WTC11 (cell line): Measurements from ENCODE around the gene SUGT1. TPM values are rescaled to one million over a fixed set of nuclear protein-coding genes. Genes with fewer than 3 reads are reported as not detected.

Experiments used
- ATAC-seq: fragments of 200-7000 bp; cut with Tn5 transposase; 2 replicates; pipeline ENCODE4 v1.10.0; 2021; ENCODE audit warnings: mild to moderate bottlenecking, moderate library complexity
- CTCF ChIA-PET: fragments of 300-600 bp; sonication (Branson Sonifier 250); formaldehyde crosslinking; loops from one replicate; lab custom pipeline; 2021; ENCODE audit warnings: antibody characterized with exemption; lab: Charles Lee
- POLR2A ChIA-PET: fragments of 350-600 bp; sonication (Branson Sonifier 250); formaldehyde crosslinking; loops from one replicate; lab custom pipeline; 2021; ENCODE audit warnings: antibody characterized with exemption; lab: Charles Lee
- DNase-seq: peaks from one replicate; pipeline ENCODE4 v3.0.0; 2021; ENCODE audit warnings: low spot score
- H3K27ac Mint-ChIP-seq: 2 replicates; pipeline ENCODE4 v1.8.0; 2021; ENCODE audit warnings: mixed read lengths
- H3K27me3 Mint-ChIP-seq: 2 replicates; pipeline ENCODE4 v1.8.0; 2021; ENCODE audit warnings: low read depth, mild to moderate bottlenecking, moderate library complexity, mixed read lengths
- H3K36me3 Mint-ChIP-seq: 2 replicates; pipeline ENCODE4 v1.8.0; 2021; ENCODE audit warnings: mixed read lengths
- H3K4me1 Mint-ChIP-seq: 2 replicates; pipeline ENCODE4 v1.8.0; 2022; ENCODE audit warnings: mixed read lengths
- H3K4me3 Mint-ChIP-seq: 2 replicates; pipeline ENCODE4 v1.8.0; 2021; ENCODE audit warnings: mild to moderate bottlenecking, moderate library complexity, mixed read lengths
- H3K9me3 Mint-ChIP-seq: 2 replicates; pipeline ENCODE4 v1.8.0; 2021; ENCODE audit warnings: mixed read lengths
- ATF1 ChIP-seq: sonication (generic); formaldehyde crosslinking; IDR thresholded peaks from 2 replicates; pipeline ENCODE4 v1.8.1; 2023; ENCODE audit warnings: mild to moderate bottlenecking, moderate library complexity, missing genetic modification reagents
- CBFB ChIP-seq: sonication (generic); formaldehyde crosslinking; IDR thresholded peaks from 2 replicates; pipeline ENCODE4 v1.8.1; 2022; ENCODE audit warnings: mild to moderate bottlenecking, low read depth, missing genetic modification reagents
- CDX4 ChIP-seq: fragments of 250-450 bp; sonication (Bioruptor Pico); IDR thresholded peaks from 2 replicates; pipeline ENCODE4 v1.9.0; 2021; ENCODE audit warnings: moderate library complexity, mild to moderate bottlenecking, inconsistent platforms, borderline replicate concordance
- CTCF ChIP-seq: fragments of 200-600 bp; IDR thresholded peaks from 2 replicates; pipeline ENCODE4 v1.8.0; 2022; ENCODE audit warnings: antibody characterized with exemption
- EMX1 ChIP-seq: fragments of 250-450 bp; sonication (Bioruptor Pico); IDR thresholded peaks from 2 replicates; pipeline ENCODE4 v1.8.0; 2021; ENCODE audit warnings: mild to moderate bottlenecking
- ETV6 ChIP-seq: sonication (generic); formaldehyde crosslinking; IDR thresholded peaks from 2 replicates; pipeline ENCODE4 v1.8.1; 2022; ENCODE audit warnings: mild to moderate bottlenecking, missing genetic modification reagents
- FOXP1 ChIP-seq: sonication (generic); formaldehyde crosslinking; IDR thresholded peaks from 2 replicates; pipeline ENCODE4 v1.8.0; 2022; ENCODE audit warnings: missing genetic modification reagents, mild to moderate bottlenecking, moderate library complexity, borderline replicate concordance
- FOXP4 ChIP-seq: sonication (generic); formaldehyde crosslinking; IDR thresholded peaks from 2 replicates; pipeline ENCODE4 v1.8.0; 2022; ENCODE audit warnings: mild to moderate bottlenecking, missing genetic modification reagents
- GABPB1 ChIP-seq: sonication (generic); formaldehyde crosslinking; IDR thresholded peaks from 2 replicates; pipeline ENCODE4 v1.8.1; 2023; ENCODE audit warnings: mild to moderate bottlenecking, missing genetic modification reagents
- GTF2I ChIP-seq: fragments of 250-450 bp; sonication (Bioruptor Pico); conservative IDR thresholded peaks from 2 replicates; pipeline ENCODE4 v1.4.0; 2021; ENCODE audit warnings: mild to moderate bottlenecking
- IRF2 ChIP-seq: sonication (generic); formaldehyde crosslinking; IDR thresholded peaks from 2 replicates; pipeline ENCODE4 v1.8.0; 2022; ENCODE audit warnings: low read depth, missing genetic modification reagents, borderline replicate concordance
- NFYB ChIP-seq: sonication (generic); formaldehyde crosslinking; conservative IDR thresholded peaks from 2 replicates; pipeline ENCODE4 v1.8.0; 2022; ENCODE audit warnings: low read depth, missing genetic modification reagents
- NR1H2 ChIP-seq: sonication (generic); formaldehyde crosslinking; IDR thresholded peaks from 2 replicates; pipeline ENCODE4 v1.9.0; 2021; ENCODE audit warnings: mild to moderate bottlenecking, moderate library complexity, missing genetic modification reagents
- NR3C1 ChIP-seq: sonication (generic); formaldehyde crosslinking; conservative IDR thresholded peaks from 2 replicates; pipeline ENCODE4 v1.8.1; 2023; ENCODE audit warnings: low read depth, mild to moderate bottlenecking, missing genetic modification reagents
- SMAD4 ChIP-seq: sonication (generic); formaldehyde crosslinking; IDR thresholded peaks from 2 replicates; pipeline ENCODE4 v1.8.0; 2022; ENCODE audit warnings: mild to moderate bottlenecking, missing genetic modification reagents
- STAT6 ChIP-seq: sonication (generic); formaldehyde crosslinking; conservative IDR thresholded peaks from 2 replicates; pipeline ENCODE4 v1.8.1; 2023; ENCODE audit warnings: mild to moderate bottlenecking, low read depth, missing genetic modification reagents, moderate library complexity
- ZNF138 ChIP-seq: sonication (generic); formaldehyde crosslinking; conservative IDR thresholded peaks from 2 replicates; pipeline ENCODE4 v1.8.1; 2022; ENCODE audit warnings: mild to moderate bottlenecking, moderate library complexity, missing genetic modification reagents
- ZNF219 ChIP-seq: sonication (generic); formaldehyde crosslinking; IDR thresholded peaks from 2 replicates; pipeline ENCODE4 v1.8.0; 2023; ENCODE audit warnings: missing genetic modification reagents, mild to moderate bottlenecking, borderline replicate concordance
- ZNF416 ChIP-seq: fragments of 250-450 bp; sonication (Bioruptor Pico); IDR thresholded peaks from 2 replicates; pipeline ENCODE4 v1.9.0; 2021; ENCODE audit warnings: mild to moderate bottlenecking, inconsistent platforms
- ZSCAN18 ChIP-seq: fragments of 250-450 bp; sonication (Bioruptor Pico); IDR thresholded peaks from 2 replicates; pipeline ENCODE4 v2.1.2; 2022; ENCODE audit warnings: mild to moderate bottlenecking, moderate library complexity
- total RNA-seq: library from RNA; stranded (reverse); gene quantifications from 3 replicates; pipeline ENCODE4 v1.2.3, GENCODE V29; 2021
- TF ChIP-seq, protein P1 (sequence below): sonication (generic); formaldehyde crosslinking; IDR thresholded peaks from 2 replicates; pipeline ENCODE4 v1.8.1; 2023; ENCODE audit warnings: mild to moderate bottlenecking, missing genetic modification reagents, borderline replicate concordance
- TF ChIP-seq, protein P2 (sequence below): sonication (generic); formaldehyde crosslinking; IDR thresholded peaks from 2 replicates; pipeline ENCODE4 v1.8.1; 2023; ENCODE audit warnings: mild to moderate bottlenecking, missing genetic modification reagents, moderate library complexity

SUGT1 gene
- total RNA-seq, 1 experiment from 2014 or later: 76.3 TPM

GRCh38 chr13:52744842-52745375 lies 92.3 kb downstream of the SUGT1 start:
- DNase-seq (no peak), ATAC-seq (no peak)
- TF ChIP-seq NFYB (CRISPR knock-in tag) (no peak), NR3C1 (CRISPR knock-in tag) (no peak), FOXP1 (CRISPR knock-in tag) (no peak), CDX4 (no peak), GTF2I (CRISPR knock-in tag) (no peak), ZNF219 (CRISPR knock-in tag) (no peak), ZNF416 (CRISPR knock-in tag) (no peak), STAT6 (CRISPR knock-in tag) (no peak), NR1H2 (no peak)
- TF ChIP-seq, protein P1, sequence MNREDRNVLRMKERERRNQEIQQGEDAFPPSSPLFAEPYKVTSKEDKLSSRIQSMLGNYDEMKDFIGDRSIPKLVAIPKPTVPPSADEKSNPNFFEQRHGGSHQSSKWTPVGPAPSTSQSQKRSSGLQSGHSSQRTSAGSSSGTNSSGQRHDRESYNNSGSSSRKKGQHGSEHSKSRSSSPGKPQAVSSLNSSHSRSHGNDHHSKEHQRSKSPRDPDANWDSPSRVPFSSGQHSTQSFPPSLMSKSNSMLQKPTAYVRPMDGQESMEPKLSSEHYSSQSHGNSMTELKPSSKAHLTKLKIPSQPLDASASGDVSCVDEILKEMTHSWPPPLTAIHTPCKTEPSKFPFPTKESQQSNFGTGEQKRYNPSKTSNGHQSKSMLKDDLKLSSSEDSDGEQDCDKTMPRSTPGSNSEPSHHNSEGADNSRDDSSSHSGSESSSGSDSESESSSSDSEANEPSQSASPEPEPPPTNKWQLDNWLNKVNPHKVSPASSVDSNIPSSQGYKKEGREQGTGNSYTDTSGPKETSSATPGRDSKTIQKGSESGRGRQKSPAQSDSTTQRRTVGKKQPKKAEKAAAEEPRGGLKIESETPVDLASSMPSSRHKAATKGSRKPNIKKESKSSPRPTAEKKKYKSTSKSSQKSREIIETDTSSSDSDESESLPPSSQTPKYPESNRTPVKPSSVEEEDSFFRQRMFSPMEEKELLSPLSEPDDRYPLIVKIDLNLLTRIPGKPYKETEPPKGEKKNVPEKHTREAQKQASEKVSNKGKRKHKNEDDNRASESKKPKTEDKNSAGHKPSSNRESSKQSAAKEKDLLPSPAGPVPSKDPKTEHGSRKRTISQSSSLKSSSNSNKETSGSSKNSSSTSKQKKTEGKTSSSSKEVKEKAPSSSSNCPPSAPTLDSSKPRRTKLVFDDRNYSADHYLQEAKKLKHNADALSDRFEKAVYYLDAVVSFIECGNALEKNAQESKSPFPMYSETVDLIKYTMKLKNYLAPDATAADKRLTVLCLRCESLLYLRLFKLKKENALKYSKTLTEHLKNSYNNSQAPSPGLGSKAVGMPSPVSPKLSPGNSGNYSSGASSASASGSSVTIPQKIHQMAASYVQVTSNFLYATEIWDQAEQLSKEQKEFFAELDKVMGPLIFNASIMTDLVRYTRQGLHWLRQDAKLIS (CRISPR knock-in tag): no peak
- Mint-ChIP-seq H3K9me3 (peaks cover 23% of the 10 kb centered on the region), H3K27me3 (peaks cover 10% of the 10 kb centered on the region; the same call in 1 of the 2 replicates), H3K4me1 (peaks cover 13% of the 10 kb centered on the region), H3K4me3 (no peak overlapping the region), H3K27ac (no peak overlapping the region), H3K36me3 (peaks cover 15% of the 10 kb centered on the region)
- ChIA-PET CTCF (no interaction called here), POLR2A (interaction anchor here (0.7 to 1.0 kb wide), 2 partner anchors 103 to 211 kb away, joined by 3 read pairs; partner anchors contain the start of gene PCDH8)

- peaks cover 23% of the 10 kb centered on the region for H3K9me3 Mint-ChIP-seq
- no peak for DNase-seq
- H3K27me3 Mint-ChIP-seq: peaks cover 10% of the 10 kb centered on the region; the same call in 1 of the 2 replicates
- H3K36me3 Mint-ChIP-seq: peaks cover 15% of the 10 kb centered on the region
- POLR2A ChIA-PET: no interaction called here
- no peak for ATAC-seq
- H3K4me1 Mint-ChIP-seq: peaks cover 2% of the 10 kb centered on the region
- H3K4me3 Mint-ChIP-seq: no peak overlapping the region
- CTCF ChIA-PET: no interaction called here
- no peak overlapping the region for H3K27ac Mint-ChIP-seq
- TF ChIP-seq GABPB1 (CRISPR knock-in tag) (no peak), ZSCAN18 (CRISPR knock-in tag) (no peak), CBFB (CRISPR knock-in tag) (no peak), ATF1 (CRISPR knock-in tag) (no peak), IRF2 (no peak), SMAD4 (CRISPR knock-in tag) (no peak), FOXP4 (no peak), ZNF138 (CRISPR knock-in tag) (no peak), ETV6 (CRISPR knock-in tag) (no peak), CTCF (no peak), EMX1 (CRISPR knock-in tag) (no peak)
- TF ChIP-seq, protein P2, sequence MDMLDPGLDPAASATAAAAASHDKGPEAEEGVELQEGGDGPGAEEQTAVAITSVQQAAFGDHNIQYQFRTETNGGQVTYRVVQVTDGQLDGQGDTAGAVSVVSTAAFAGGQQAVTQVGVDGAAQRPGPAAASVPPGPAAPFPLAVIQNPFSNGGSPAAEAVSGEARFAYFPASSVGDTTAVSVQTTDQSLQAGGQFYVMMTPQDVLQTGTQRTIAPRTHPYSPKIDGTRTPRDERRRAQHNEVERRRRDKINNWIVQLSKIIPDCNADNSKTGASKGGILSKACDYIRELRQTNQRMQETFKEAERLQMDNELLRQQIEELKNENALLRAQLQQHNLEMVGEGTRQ: no peak
These were observed 93.5 kb downstream of the SUGT1 start for GRCh38 chr13:52746141-52746540.
